Stomach (tissue), 4 donors: Measurements from ENCODE around the gene FAM168B.

Experiments
- CTCF ChIP-seq, 7 experiments: fragments of 450-650 bp in 4 of 7; fragments of 200-600 bp in 3 of 7; sonication (generic) in 3 of 7; IDR thresholded peaks; one replicate each; pipeline ENCODE4 v1.5.1; 2016 to 2019; ENCODE audit warnings: antibody characterized with exemption in 7 of 7, control low read depth in 2 of 7, mild to moderate bottlenecking in 1 of 7
- EP300 ChIP-seq: sonication (generic); formaldehyde crosslinking; IDR thresholded peaks from one replicate; pipeline ENCODE4 v1.6.1; 2017; ENCODE audit warnings: antibody characterized with exemption
- POLR2A ChIP-seq, 4 donors: fragments of 450-650 bp; IDR thresholded peaks; one replicate each; pipeline ENCODE4 v1.6.1; 2016; ENCODE audit warnings: antibody characterized with exemption in 4 of 4, control low read depth in 2 of 4, mild to moderate bottlenecking in 1 of 4, moderate library complexity in 1 of 4

- TF ChIP-seq EP300 (no peak), POLR2A (IDR thresholded peaks at IDR 0.05) (no peak), CTCF (IDR thresholded peaks at IDR 0.05) (no peak)
Observed at GRCh38 chr2:131031875-131032274, 61.4 kb downstream of the FAM168B start.
